H1 (cell line): Measurements from ENCODE around the gene TRIM62.

ENCODE experiments used
- SAP30 ChIP-seq: fragments of 300-600 bp; sonication (generic); IDR thresholded peaks from 2 replicates; pipeline ENCODE4 v1.7.1; 2012; ENCODE audit warnings: low read length, moderate library complexity, mild to moderate bottlenecking, inconsistent platforms; ENCODE audit not compliant: insufficient read depth, insufficient replicate concordance
- SP1 ChIP-seq: IDR thresholded peaks from 2 replicates; pipeline ENCODE4 v1.6.1; 2011; ENCODE audit warnings: low read depth, low read length
- TF ChIP-seq, protein P1 (sequence below), 3 experiments: IDR thresholded peaks; 1 replicate in 2 of 3; 2 replicates in 1 of 3; pipeline versions ENCODE4 v1.5.1 to v1.6.1; 2011; ENCODE audit warnings: low read length in 3 of 3, mild to moderate bottlenecking in 3 of 3, inconsistent platforms in 2 of 3, low read depth in 1 of 3, moderate library complexity in 1 of 3; ENCODE audit not compliant: insufficient read depth in 1 of 3; ENCODE audit errors: control extremely low read depth in 1 of 3

- TF ChIP-seq SP1, result no peak
- TF ChIP-seq, protein P1, sequence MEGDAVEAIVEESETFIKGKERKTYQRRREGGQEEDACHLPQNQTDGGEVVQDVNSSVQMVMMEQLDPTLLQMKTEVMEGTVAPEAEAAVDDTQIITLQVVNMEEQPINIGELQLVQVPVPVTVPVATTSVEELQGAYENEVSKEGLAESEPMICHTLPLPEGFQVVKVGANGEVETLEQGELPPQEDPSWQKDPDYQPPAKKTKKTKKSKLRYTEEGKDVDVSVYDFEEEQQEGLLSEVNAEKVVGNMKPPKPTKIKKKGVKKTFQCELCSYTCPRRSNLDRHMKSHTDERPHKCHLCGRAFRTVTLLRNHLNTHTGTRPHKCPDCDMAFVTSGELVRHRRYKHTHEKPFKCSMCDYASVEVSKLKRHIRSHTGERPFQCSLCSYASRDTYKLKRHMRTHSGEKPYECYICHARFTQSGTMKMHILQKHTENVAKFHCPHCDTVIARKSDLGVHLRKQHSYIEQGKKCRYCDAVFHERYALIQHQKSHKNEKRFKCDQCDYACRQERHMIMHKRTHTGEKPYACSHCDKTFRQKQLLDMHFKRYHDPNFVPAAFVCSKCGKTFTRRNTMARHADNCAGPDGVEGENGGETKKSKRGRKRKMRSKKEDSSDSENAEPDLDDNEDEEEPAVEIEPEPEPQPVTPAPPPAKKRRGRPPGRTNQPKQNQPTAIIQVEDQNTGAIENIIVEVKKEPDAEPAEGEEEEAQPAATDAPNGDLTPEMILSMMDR (IDR thresholded peaks at IDR 0.05; ENCODE audit: control extremely low read depth in 1 of 3, insufficient read depth in 1 of 3, low read depth in 1 of 3, low read length in 3 of 3), result no peak
- no peak for TF ChIP-seq SAP30
Observed at GRCh38 chr1:33141216-33141615, 40.6 kb downstream of the TRIM62 start.
